DND-41 (cell line): ENCODE data around the gene AKT1S1.

Experiments used
- ATAC-seq: fragments of 200-7000 bp; cut with Tn5 transposase; 3 replicates; pipeline ENCODE4 v1.9.1; 2021; ENCODE audit warnings: low read depth; ENCODE audit not compliant: insufficient read depth
- DNase-seq: peaks from one replicate; pipeline ENCODE4 v3.0.0-alpha.2; 2020
- H2AFZ ChIP-seq: 2 replicates; pipeline ENCODE4 v1.6.0; 2012; ENCODE audit warnings: low read depth, low read length
- H3K27ac ChIP-seq: 2 replicates; pipeline ENCODE4 v1.5.1; 2012; ENCODE audit warnings: low read length, inconsistent platforms
- H3K27me3 ChIP-seq: fragments of 200-600 bp; sonication (generic); 2 replicates; pipeline ENCODE4 v1.6.0; 2012; ENCODE audit warnings: low read length, mild to moderate bottlenecking, inconsistent platforms; ENCODE audit not compliant: insufficient read depth, poor library complexity
- H3K36me3 ChIP-seq: 2 replicates; pipeline ENCODE4 v1.5.1; 2012; ENCODE audit warnings: low read length, inconsistent platforms; ENCODE audit not compliant: insufficient read depth
- H3K4me1 ChIP-seq: 2 replicates; pipeline ENCODE4 v1.5.1; 2012; ENCODE audit warnings: mild to moderate bottlenecking, low read length; ENCODE audit not compliant: insufficient read depth
- H3K4me2 ChIP-seq: 2 replicates; pipeline ENCODE4 v1.6.0; 2012; ENCODE audit warnings: mild to moderate bottlenecking, moderate library complexity, low read length, inconsistent platforms; ENCODE audit not compliant: insufficient read depth
- H3K4me3 ChIP-seq, 2 experiments: fragments of 200-600 bp in 1 of 2; shearing (Covaris generic) in 1 of 2; 2 replicates each; pipeline ENCODE4 v1.5.1; 2012 to 2016; ENCODE audit warnings: inconsistent platforms in 2 of 2, low read length in 2 of 2, mild to moderate bottlenecking in 2 of 2, low read depth in 1 of 2, moderate library complexity in 1 of 2
- H3K79me2 ChIP-seq: 2 replicates; pipeline ENCODE4 v1.6.0; 2012; ENCODE audit warnings: low read length, inconsistent platforms; ENCODE audit not compliant: insufficient read depth
- H3K9ac ChIP-seq: 2 replicates; pipeline ENCODE4 v1.6.0; 2012; ENCODE audit warnings: low read depth, mild to moderate bottlenecking, inconsistent platforms, low read length, moderate library complexity
- H3K9me3 ChIP-seq: 2 replicates; pipeline ENCODE4 v1.5.1; 2012; ENCODE audit warnings: low read length, moderate library complexity, mild to moderate bottlenecking, inconsistent platforms; ENCODE audit not compliant: insufficient read depth, severe bottlenecking
- H4K20me1 ChIP-seq: 2 replicates; pipeline ENCODE4 v1.6.0; 2012; ENCODE audit warnings: low read length; ENCODE audit not compliant: insufficient read depth
- CTCF ChIP-seq: IDR thresholded peaks from 2 replicates; pipeline ENCODE4 v1.5.1; 2012; ENCODE audit warnings: borderline replicate concordance, low read length, moderate library complexity, mild to moderate bottlenecking; ENCODE audit not compliant: poor library complexity, severe bottlenecking; ENCODE audit errors: extremely low read depth
- EZH2 ChIP-seq: IDR thresholded peaks from 3 replicates; pipeline ENCODE4 v1.6.1; 2012; ENCODE audit warnings: borderline replicate concordance, low read depth, mild to moderate bottlenecking, moderate library complexity, low read length, inconsistent platforms; ENCODE audit not compliant: severe bottlenecking

The AKT1S1 gene

GRCh38 chr19:49862391-49863253, 14.5 kb downstream of the AKT1S1 start:
- H3K9ac ChIP-seq = no peak overlapping the region
- no peak overlapping the region for H3K4me3 ChIP-seq
- peaks cover 34% of the 10 kb centered on the region for H3K4me1 ChIP-seq
- H3K79me2 ChIP-seq = peaks cover 39% of the 10 kb centered on the region
- peak; percentile 64 for DNase-seq
- no peak overlapping the region for H3K27ac ChIP-seq
- no peak overlapping the region for H3K4me2 ChIP-seq
- H4K20me1 ChIP-seq = peaks cover 75% of the 10 kb centered on the region
- TF ChIP-seq EZH2 = no peak
- peak; percentile 59 for TF ChIP-seq CTCF
- H3K9me3 ChIP-seq = no peaks in the 10 kb centered on the region
- H3K36me3 ChIP-seq = peaks cover 74% of the 10 kb centered on the region
- no peak for ATAC-seq
- no peak overlapping the region for H2AFZ ChIP-seq
- H3K27me3 ChIP-seq = no peaks in the 10 kb centered on the region

GRCh38 chr19:49861541-49862378, 15.4 kb downstream of the AKT1S1 start:
- Histone ChIP-seq H3K9ac (no peak overlapping the region), H2AFZ (no peak overlapping the region), H3K36me3 (peaks cover 82% of the 10 kb centered on the region), H3K4me2 (no peak overlapping the region), H3K4me3 (no peak overlapping the region), H3K4me1 (peaks cover 31% of the 10 kb centered on the region), H3K27ac (no peak overlapping the region), H4K20me1 (peaks cover 83% of the 10 kb centered on the region), H3K9me3 (no peaks in the 10 kb centered on the region), H3K27me3 (no peaks in the 10 kb centered on the region), H3K79me2 (peaks cover 43% of the 10 kb centered on the region)
- ATAC-seq (no peak), DNase-seq (no peak)
- no peak for TF ChIP-seq EZH2
- no peak for TF ChIP-seq CTCF

GRCh38 chr19:49861107-49861506, 16.0 kb downstream of the AKT1S1 start:
- peaks cover 85% of the 10 kb centered on the region for H3K36me3 ChIP-seq
- no peak overlapping the region for H3K4me3 ChIP-seq
- no peak overlapping the region for H3K9ac ChIP-seq
- H3K4me2 ChIP-seq = no peak overlapping the region
- ATAC-seq (no peak), DNase-seq (no peak)
- H3K9me3 ChIP-seq = no peaks in the 10 kb centered on the region
- H2AFZ ChIP-seq = no peak overlapping the region
- H3K27ac ChIP-seq = no peak overlapping the region
- H3K79me2 ChIP-seq = peaks cover 43% of the 10 kb centered on the region
- TF ChIP-seq EZH2 (no peak), CTCF (no peak)
- peaks cover 83% of the 10 kb centered on the region for H4K20me1 ChIP-seq
- H3K27me3 ChIP-seq = no peaks in the 10 kb centered on the region
- peaks cover 25% of the 10 kb centered on the region for H3K4me1 ChIP-seq
